ENCODE results near the gene CEP170B.
A peak's percentile ranks its signal among the peaks of the same experiment; 100 is the strongest.
"Not testable (repeated sequence)": the region's sequence is repeated elsewhere in the genome, so short reads cannot be mapped to it uniquely, and the experiment has no call there.

Gene CEP170B

GRCh38 chr14:104844306-104845032 lies 20.6 kb upstream of the CEP170B start:
- DNase-seq, result no peak

DNA sequence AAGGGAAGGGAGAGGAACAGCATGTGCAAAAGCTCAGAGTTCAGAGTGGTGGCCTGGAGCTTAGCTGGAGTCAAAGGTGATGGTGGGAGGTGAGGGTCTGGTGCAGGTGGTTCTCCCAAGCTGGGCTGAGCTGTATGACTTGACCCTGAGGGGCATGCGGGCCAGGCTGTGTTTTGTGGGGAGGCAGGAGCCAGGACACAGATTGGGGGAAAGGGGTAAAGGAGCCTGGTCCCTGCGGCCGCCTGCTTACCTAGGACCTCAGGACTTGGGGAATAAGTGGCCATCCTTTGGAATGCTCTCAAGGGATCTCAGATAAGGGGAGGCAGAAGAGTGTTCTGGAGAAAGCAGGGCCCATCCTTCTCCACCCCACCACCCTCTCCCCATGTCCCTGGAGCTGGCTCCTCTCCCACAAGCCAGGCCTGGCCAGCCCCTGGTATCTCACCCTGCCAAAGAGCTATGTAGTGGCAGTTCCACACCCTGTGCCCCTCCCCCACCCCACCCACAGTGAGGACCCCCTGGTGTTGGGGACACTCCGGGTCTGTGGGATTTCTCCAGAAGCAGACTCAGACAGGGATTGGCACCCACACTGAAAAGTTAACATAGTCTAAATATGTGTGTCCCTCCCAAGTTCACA lies 19.9 kb upstream of the CEP170B start:
- DNase-seq, result no peak

GRCh38 chr14:104845834-104846441 lies 19.1 kb upstream of the CEP170B start:
- DNase-seq, result no peak

- DNase-seq, result no peak
Observed at GRCh38 chr14:104852280-104852663, 12.8 kb upstream of the CEP170B start.

GRCh38 chr14:104855532-104856090 lies 9.5 kb upstream of the CEP170B start:
- no peak for DNase-seq

DNA sequence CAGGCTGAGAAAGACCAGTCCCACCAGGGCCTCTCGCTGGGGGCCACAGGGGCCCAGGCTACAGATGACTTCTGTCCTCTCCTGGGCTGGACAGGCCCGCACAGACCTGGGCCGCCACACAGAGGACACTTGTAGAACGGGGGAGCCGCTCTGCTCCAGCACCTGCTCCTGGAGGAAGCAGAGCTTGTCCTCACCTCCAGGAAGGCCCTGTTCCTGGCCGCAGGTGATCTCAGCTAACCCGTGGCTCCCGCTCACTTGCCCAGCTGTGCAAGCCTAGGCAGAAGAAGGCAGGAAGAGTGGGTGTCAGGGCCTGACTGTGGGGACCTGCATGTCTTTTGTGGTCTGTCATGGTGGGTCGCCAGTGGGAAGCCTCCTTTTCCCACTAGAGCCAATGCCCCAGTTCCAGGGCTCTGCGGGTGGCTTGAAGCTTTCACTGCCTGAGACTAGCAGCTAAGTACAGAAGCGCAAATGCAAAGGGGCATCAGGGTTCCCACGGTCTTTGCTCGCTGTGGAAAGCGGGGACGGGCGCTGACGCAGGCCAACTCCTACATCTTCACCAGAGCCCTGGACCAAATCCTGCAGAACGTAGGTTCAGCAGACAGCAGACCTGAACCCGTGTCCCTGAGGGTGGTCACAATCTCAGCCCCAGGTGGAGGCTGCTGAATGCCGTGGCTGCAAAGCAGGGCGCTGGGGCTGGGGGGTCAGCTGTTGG lies 8.8 kb upstream of the CEP170B start:
- no peak for DNase-seq

DNA sequence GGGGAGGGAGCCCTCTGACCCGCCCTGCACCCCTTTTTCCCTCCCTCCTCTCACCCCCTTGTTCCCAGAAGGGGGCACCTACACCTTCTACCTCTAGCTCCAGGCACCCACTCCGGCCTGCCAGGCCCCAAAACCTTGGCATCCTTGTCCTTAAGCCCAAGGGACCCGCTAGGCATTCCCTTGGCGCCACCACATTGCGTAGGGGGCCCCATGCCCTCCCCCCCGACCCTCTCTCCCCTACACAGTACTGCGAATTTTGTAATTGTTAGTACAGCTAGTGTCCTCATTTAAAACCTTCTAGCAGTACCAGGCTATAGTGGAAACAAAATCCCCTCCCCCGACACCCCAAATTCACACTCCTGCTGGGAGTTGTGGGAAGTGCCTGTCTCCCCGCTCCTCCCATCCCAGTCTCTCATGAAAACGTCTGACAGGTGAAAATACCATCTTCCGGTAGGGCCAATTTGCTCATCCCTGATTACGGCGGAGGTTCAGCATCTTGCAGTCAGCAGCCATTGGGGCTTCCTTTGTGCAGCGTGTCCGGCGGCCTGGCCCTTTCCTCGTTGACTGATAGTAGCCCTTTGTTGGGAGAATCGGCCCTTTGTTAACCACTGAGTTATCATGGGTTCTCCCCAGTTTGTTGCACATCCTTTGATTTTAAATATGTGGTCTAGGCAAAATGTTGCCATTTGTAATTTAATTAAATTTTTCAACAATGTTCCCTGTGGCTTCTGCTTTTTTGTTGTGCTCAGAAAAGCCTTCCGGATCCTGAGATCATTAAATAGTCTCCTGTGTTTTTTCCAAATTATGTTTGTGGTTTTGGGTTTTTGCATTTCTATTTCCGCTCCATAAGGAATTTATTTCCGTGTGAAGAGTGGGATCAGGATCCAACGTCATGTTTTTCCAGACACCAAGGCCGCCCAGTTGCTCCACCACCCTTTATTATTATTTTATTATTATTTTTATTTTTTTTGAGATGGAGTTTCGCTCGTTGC lies 7.9 kb upstream of the CEP170B start:
- DNase-seq, result no peak

GRCh38 chr14:104857931-104858330 lies 7.1 kb upstream of the CEP170B start:
- DNase-seq, result not testable (repeated sequence)

DNA sequence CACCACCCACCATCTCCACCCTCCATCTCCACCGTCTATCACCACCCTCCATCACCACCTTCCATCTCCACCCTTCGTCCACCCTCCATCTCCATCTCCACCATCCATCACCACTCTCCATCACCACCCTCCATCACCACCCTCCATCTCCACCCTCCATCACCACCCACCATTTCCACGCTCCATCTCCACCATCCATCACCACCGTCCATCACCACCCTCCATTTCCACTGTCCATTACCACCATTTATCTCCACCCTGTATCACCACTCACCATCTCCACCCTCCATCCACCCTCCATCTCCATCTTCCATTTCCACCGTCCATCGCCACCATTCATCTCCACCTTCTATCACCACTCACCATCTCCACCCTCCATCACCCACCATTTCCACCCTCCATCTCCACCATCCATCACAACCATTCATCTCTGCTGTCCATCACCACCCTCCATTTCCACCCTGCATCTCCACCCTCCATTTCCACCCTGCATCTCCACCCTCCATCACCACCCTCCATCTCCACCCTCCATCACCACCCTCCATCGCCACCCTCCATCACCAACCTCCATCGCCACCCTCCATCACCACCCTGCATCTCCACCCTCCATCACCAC lies 6.1 kb upstream of the CEP170B start:
- DNase-seq, result no peak

DNA sequence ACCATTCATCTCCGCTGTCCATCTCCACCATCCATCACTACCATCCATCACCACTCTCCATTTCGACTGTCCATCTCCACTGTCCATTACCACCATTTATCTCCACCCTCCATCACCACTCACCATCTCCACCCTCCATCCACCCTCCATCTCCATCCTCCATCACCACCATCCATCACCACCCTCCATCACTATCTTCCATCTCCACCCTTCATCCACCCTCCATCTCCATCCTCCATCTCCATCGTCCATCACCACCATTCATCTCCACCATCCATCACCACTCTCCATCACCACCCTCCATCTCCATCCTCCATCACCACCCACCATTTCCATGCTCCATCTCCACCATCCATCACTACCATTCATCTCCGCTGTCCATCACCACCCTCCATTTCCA lies 5.2 kb upstream of the CEP170B start:
- no peak for DNase-seq

GRCh38 chr14:104860414-104860813 lies 4.7 kb upstream of the CEP170B start:
- DNase-seq, result no peak

- no peak for DNase-seq
Observed at GRCh38 chr14:104863131-104863862, 1.8 kb upstream of the CEP170B start.

GRCh38 chr14:104863923-104864266 lies 1.2 kb upstream of the CEP170B start:
- no peak for DNase-seq

- no peak for DNase-seq
Observed at GRCh38 chr14:104864267-104865080, 594 bp upstream of the CEP170B start.

DNA sequence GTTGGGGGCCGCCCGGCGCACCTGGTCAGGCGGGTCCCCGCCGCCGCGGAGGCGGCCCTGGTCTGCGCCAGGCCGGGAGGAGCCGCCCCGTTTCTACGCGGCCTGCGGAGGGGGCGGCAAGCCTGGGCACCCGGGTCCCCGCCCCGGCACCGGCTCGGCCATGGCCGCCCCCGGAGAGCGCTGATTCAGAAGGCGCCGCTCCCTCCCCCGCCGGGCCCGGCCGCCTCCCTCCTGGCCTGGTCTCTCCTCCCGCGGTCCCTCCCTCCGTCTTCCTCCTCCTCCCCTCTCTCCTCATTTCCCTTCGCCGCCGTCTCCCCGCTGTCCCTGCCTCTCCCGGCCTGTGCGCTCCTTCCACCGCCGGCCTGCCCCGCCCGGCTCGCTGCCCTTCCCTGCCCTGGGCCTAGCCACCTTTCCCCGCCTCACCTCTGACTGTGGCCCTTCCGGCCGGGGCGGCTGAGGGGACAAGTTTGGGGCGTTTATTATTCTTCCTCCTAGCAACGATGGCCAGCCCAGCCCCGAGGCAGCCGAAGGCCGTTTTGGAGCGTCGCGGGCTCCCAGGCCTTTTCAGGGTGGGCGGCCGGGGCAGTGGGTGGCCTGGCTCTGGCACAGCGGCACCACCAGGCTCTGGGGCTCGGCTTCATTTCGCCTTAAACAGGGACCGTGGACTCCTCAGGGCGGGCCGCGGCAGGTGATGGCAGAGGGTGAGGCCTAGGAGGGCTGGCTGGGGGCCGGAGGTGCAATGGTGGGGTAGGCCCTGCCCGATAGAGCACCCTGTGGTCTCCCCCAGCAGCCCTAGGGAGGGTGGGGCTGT lies 768 bp downstream of the CEP170B start:
- DNase-seq, result peak; percentile 30

GRCh38 chr14:104866451-104867370 lies 1.6 kb downstream of the CEP170B start:
- DNase-seq, result no peak

DNA sequence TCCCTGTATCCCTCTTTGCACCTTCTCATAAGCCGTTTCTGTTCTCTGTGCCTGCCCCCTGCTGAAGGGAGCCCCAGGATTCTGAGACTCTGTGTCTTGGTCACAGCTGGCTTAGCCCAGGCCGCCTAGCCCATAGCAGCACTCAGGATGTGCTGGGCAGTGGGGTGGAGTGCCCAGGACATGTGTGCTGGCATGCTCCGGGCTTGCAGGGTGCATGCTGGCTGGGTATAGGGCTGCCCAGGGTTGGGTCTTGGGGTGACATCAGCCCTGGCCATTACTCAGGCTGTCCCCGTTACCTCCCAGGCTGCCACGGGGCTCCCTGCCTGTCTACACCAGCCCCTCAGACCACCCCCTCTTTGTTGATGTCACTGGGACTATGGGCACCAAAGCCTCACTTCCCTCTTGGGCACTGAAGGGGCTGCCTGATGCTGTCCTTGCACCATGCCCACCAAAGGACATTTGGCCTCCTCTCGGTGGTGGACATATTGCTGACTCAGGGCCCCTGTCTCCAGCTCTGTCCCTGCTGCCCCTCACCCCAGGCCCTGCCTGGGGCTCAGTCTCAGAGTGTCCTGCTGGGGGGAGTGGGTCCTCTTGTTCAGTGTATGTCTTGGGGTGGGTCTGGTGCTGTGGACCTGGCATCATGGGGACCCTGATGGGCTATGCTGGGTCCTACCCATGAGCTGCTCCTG lies 2.4 kb downstream of the CEP170B start:
- DNase-seq, result no peak

All from activated CD4-positive, alpha-beta T cell treated with anti-CD3 and anti-CD28 coated beads, Interleukin-2, Interleukin-6, amounts not matched to agents 100 ng/mL and 50 ng/mL, durations not matched to agents 16 hours and 8 hours (primary cell).